Mesendoderm (in vitro differentiated cells): ENCODE results near the gene GPALPP1. TPM values are rescaled to one million over a fixed set of nuclear protein-coding genes. Genes with fewer than 3 reads are reported as not detected.

ENCODE experiments used
- DNase-seq: peaks from one replicate; pipeline ENCODE4 v3.0.0; 2013
- H2AK5ac ChIP-seq: 2 replicates; pipeline ENCODE4 v1.6.1; 2013; ENCODE audit warnings: low read length, inconsistent platforms
- H2BK120ac ChIP-seq: 2 replicates; pipeline ENCODE4 v1.6.1; 2013; ENCODE audit warnings: low read depth, mild to moderate bottlenecking, low read length, moderate library complexity, mixed read lengths
- H2BK15ac ChIP-seq: replicated peaks from 2 replicates; pipeline ENCODE4 v1.6.1; 2013; ENCODE audit warnings: low read depth, mild to moderate bottlenecking, moderate library complexity
- H2BK5ac ChIP-seq: 2 replicates; pipeline ENCODE4 v1.6.1; 2013; ENCODE audit warnings: low read length, inconsistent platforms
- H3K18ac ChIP-seq: 2 replicates; pipeline ENCODE4 v1.6.1; 2013; ENCODE audit warnings: mild to moderate bottlenecking, low read length, mixed read lengths
- H3K23ac ChIP-seq: one replicate; pipeline ENCODE4 v1.6.1; 2013; ENCODE audit warnings: low read length
- H3K27ac ChIP-seq: 2 replicates; pipeline ENCODE4 v1.5.1; 2013; ENCODE audit warnings: low read depth, mild to moderate bottlenecking, inconsistent platforms, low read length, moderate library complexity
- H3K27me3 ChIP-seq: 2 replicates; pipeline ENCODE4 v1.6.1; 2013; ENCODE audit warnings: low read length, control low read depth, mild to moderate bottlenecking, inconsistent platforms; ENCODE audit not compliant: insufficient read depth, poor library complexity
- H3K36me3 ChIP-seq: 2 replicates; pipeline ENCODE4 v1.6.1; 2013; ENCODE audit warnings: low read length, inconsistent platforms; ENCODE audit not compliant: control insufficient read depth, insufficient read depth
- H3K4ac ChIP-seq: one replicate; pipeline ENCODE4 v1.6.1; 2013; ENCODE audit warnings: low read depth, mild to moderate bottlenecking, low read length, moderate library complexity
- H3K4me1 ChIP-seq: 2 replicates; pipeline ENCODE4 v1.6.1; 2013; ENCODE audit warnings: low read depth, low read length, inconsistent platforms; ENCODE audit not compliant: control insufficient read depth
- H3K4me2 ChIP-seq: 2 replicates; pipeline ENCODE4 v1.6.1; 2013; ENCODE audit warnings: low read length
- H3K4me3 ChIP-seq: 2 replicates; pipeline ENCODE4 v1.5.1; 2013; ENCODE audit warnings: mild to moderate bottlenecking, low read length
- H3K56ac ChIP-seq: one replicate; pipeline ENCODE4 v1.6.1; 2013; ENCODE audit warnings: low read length
- H3K79me1 ChIP-seq: 2 replicates; pipeline ENCODE4 v1.6.1; 2013; ENCODE audit warnings: low read length, inconsistent platforms
- H3K79me2 ChIP-seq: 2 replicates; pipeline ENCODE4 v1.6.1; 2013; ENCODE audit warnings: mild to moderate bottlenecking, low read length; ENCODE audit not compliant: control insufficient read depth, insufficient read depth
- H3K9ac ChIP-seq: 2 replicates; pipeline ENCODE4 v1.6.1; 2013; ENCODE audit warnings: low read length, inconsistent platforms
- H4K5ac ChIP-seq: one replicate; pipeline ENCODE4 v1.6.1; 2013; ENCODE audit warnings: low read length
- H4K8ac ChIP-seq: one replicate; pipeline ENCODE4 v1.6.1; 2013; ENCODE audit warnings: low read depth, mild to moderate bottlenecking, control low read depth, low read length, moderate library complexity
- WGBS: extraction: QIAGEN DNeasy Blood & Tissue Kit; methylation state at CpG from one replicate; pipeline ENCODE4 v1.1.7; 2013; ENCODE audit warnings: low lambda C conversion rate, missing lambda C conversion rate; ENCODE audit not compliant: insufficient coverage; ENCODE audit errors: extremely low coverage; 5-methylcytosine and 5-hydroxymethylcytosine counted together
- small RNA-seq: library from polyadenylated mRNA; stranded (forward); fragments of <200 nt; extraction: miRNeasy Mini kit (QIAGEN cat#:217004); gene quantifications from one replicate; pipeline ENCODE3, GENCODE V24; 2013; ENCODE audit not compliant: insufficient read depth

Gene GPALPP1

GRCh38 chr13:45068036-45069001 lies 79.0 kb downstream of the GPALPP1 start:
- Histone ChIP-seq H3K4ac (no peak overlapping the region), H3K4me1 (no peaks in the 10 kb centered on the region), H3K56ac (no peak overlapping the region), H3K79me2 (no peaks in the 10 kb centered on the region), H2AK5ac (no peak overlapping the region), H4K5ac (no peak overlapping the region), H2BK15ac (no peak overlapping the region), H3K79me1 (no peaks in the 10 kb centered on the region), H3K23ac (no peak overlapping the region), H3K4me3 (no peak overlapping the region), H4K8ac (no peak overlapping the region), H3K27me3 (no peaks in the 10 kb centered on the region), H3K36me3 (no peaks in the 10 kb centered on the region), H2BK120ac (no peak overlapping the region), H3K9ac (no peak overlapping the region), H3K18ac (no peak overlapping the region), H3K27ac (no peak overlapping the region), H2BK5ac (no peak overlapping the region), H3K4me2 (no peak overlapping the region)
- no CpG with 5 or more reads among the region's 5 CpGs for WGBS
- DNase-seq: no peak

- Histone ChIP-seq H4K8ac (no peak overlapping the region), H3K18ac (no peak overlapping the region), H3K36me3 (no peaks in the 10 kb centered on the region), H3K4me3 (no peak overlapping the region), H2BK120ac (no peak overlapping the region), H2AK5ac (no peak overlapping the region), H2BK15ac (no peak overlapping the region), H2BK5ac (no peak overlapping the region), H3K23ac (no peak overlapping the region), H3K79me1 (no peaks in the 10 kb centered on the region), H3K9ac (no peak overlapping the region), H3K79me2 (no peaks in the 10 kb centered on the region), H3K27ac (no peak overlapping the region), H3K4me1 (no peaks in the 10 kb centered on the region), H3K4ac (no peak overlapping the region), H3K4me2 (no peak overlapping the region), H3K27me3 (no peaks in the 10 kb centered on the region), H3K56ac (no peak overlapping the region), H4K5ac (no peak overlapping the region)
- DNase-seq: peak; percentile 47
- WGBS: no CpG with 5 or more reads among the region's 4 CpGs
Observed at GRCh38 chr13:45073809-45074208, 84.5 kb downstream of the GPALPP1 start.

DNA sequence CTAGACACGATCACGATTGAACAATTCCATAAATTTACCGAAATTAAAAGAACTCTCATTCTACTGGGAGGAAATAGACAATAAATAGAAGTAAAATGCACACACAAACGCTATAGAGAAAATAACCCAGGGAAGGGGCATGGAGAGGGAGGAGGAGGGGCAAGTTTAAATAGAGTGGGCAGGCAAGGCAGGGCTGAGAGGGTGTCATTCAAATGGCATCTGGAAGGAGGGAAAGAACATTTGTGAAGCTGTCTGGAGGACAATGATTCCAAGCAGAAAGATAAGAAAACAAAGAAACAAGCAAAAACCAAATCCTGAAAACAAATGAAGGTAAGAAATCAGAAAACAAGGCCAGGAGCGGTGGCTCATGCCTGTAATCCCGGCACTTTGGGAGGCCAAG lies 85.4 kb downstream of the GPALPP1 start:
- no peak overlapping the region for H3K56ac ChIP-seq
- no peak overlapping the region for H3K27ac ChIP-seq
- no peak overlapping the region for H3K18ac ChIP-seq
- H4K8ac ChIP-seq: no peak overlapping the region
- H3K36me3 ChIP-seq: no peaks in the 10 kb centered on the region
- H4K5ac ChIP-seq: no peak overlapping the region
- no peaks in the 10 kb centered on the region for H3K4me1 ChIP-seq
- no CpG with 5 or more reads among the region's 6 CpGs for WGBS
- no peak overlapping the region for H3K4me3 ChIP-seq
- no peaks in the 10 kb centered on the region for H3K79me1 ChIP-seq
- no peaks in the 10 kb centered on the region for H3K79me2 ChIP-seq
- H3K4me2 ChIP-seq: no peak overlapping the region
- H2BK15ac ChIP-seq: no peak overlapping the region
- H3K4ac ChIP-seq: no peak overlapping the region
- no peaks in the 10 kb centered on the region for H3K27me3 ChIP-seq
- no peak overlapping the region for H3K9ac ChIP-seq
- no peak overlapping the region for H2AK5ac ChIP-seq
- no peak overlapping the region for H2BK5ac ChIP-seq
- H2BK120ac ChIP-seq: no peak overlapping the region
- no peak overlapping the region for H3K23ac ChIP-seq
- peak; percentile 66 for DNase-seq

DNA sequence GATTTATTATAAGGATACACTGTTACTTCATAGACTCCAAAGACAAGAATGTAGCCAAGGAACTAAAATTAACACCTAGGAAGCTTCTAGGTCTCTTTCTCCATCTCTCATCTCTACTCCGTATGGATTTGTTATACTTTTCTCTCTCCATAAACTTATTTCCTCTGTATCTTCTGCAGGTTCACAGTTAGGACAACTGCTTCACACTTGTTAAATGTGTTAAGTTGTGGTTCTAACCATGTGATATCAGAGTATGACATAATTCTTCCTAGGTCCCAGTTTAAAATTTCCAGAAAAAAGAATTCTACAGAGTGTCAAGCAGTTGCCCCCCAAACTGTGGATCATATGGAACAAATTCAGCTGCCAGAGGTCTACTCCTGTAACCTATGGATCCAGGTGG lies 88.7 kb downstream of the GPALPP1 start:
- H3K27me3 ChIP-seq: no peaks in the 10 kb centered on the region
- H2BK15ac ChIP-seq: no peak overlapping the region
- no peaks in the 10 kb centered on the region for H3K4me1 ChIP-seq
- H3K27ac ChIP-seq: no peak overlapping the region
- no peak overlapping the region for H4K8ac ChIP-seq
- no peak overlapping the region for H2BK120ac ChIP-seq
- no peaks in the 10 kb centered on the region for H3K36me3 ChIP-seq
- no peak overlapping the region for H3K23ac ChIP-seq
- H3K79me2 ChIP-seq: no peaks in the 10 kb centered on the region
- H4K5ac ChIP-seq: no peak overlapping the region
- H3K4me2 ChIP-seq: no peak overlapping the region
- no peak overlapping the region for H3K9ac ChIP-seq
- no peak overlapping the region for H3K18ac ChIP-seq
- no peak overlapping the region for H2BK5ac ChIP-seq
- H3K79me1 ChIP-seq: no peaks in the 10 kb centered on the region
- H3K4me3 ChIP-seq: no peak overlapping the region
- DNase-seq: no peak
- H3K56ac ChIP-seq: no peak overlapping the region
- no peak overlapping the region for H2AK5ac ChIP-seq
- H3K4ac ChIP-seq: no peak overlapping the region
- whole genome bisulfite sequencing: no CpG with 5 or more reads among the region's 1 CpG

Small RNAs within 50 kb of the gene (small RNA-seq; reads per million reads assigned to genes)
- not detected for gene RN7SL49P
